Brain microvascular endothelial cell (primary cell): Measurements from ENCODE around the gene YWHAB.

Experiments used
- DNase-seq: peaks from one replicate; pipeline ENCODE4 v3.0.0-alpha.2; 2020
- H3K27ac ChIP-seq: fragments of 250-450 bp; sonication (Bioruptor Pico); 2 replicates; pipeline ENCODE4 v1.5.1; 2020; ENCODE audit warnings: mild to moderate bottlenecking, moderate library complexity
- H3K27me3 ChIP-seq: fragments of 250-450 bp; sonication (Bioruptor Pico); replicated peaks from 2 replicates; pipeline ENCODE4 v1.5.1; 2020; ENCODE audit warnings: mild to moderate bottlenecking
- H3K36me3 ChIP-seq: fragments of 250-450 bp; sonication (Bioruptor Pico); replicated peaks from 2 replicates; pipeline ENCODE4 v1.5.1; 2020; ENCODE audit warnings: mild to moderate bottlenecking
- H3K4me3 ChIP-seq: 2 replicates; pipeline ENCODE4 v1.5.1; 2011; ENCODE audit warnings: low read depth, mild to moderate bottlenecking, control low read depth, low read length, moderate library complexity
- in situ Hi-C: cut with HindIII; loops from 2 replicates; pipeline ENCODE4 v1.10.0; 2017; ENCODE audit warnings: low sequenced_read_pairs, low pct_ligation_motif_present
- TF ChIP-seq, protein P1 (sequence below): IDR thresholded peaks from 2 replicates; pipeline ENCODE4 v1.5.1; 2011; ENCODE audit warnings: low read depth, mild to moderate bottlenecking, moderate library complexity, low read length, control low read depth, inconsistent platforms; ENCODE audit errors: missing control alignments

The YWHAB gene

DNA sequence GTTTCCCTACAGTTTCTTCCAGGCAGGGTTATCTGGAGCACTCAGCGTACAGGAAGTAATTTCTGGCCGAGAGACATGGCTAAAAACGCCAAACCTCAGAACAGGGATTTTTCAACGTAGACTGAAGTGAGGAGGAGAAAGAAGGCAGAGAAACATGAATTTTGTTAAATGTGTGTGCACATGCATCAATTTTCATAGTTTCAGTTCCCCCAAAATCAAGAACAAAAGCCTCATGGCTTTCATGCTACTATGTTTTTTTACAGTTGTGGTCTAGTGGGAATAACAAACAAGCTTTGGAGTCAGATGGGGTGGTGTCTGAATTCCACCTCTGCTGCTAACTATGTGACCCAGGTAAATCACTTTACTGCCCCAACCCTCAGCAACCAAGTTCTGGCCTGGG is 69.8 kb downstream of the YWHAB start:
- Histone ChIP-seq H3K36me3 (peaks cover 62% of the 10 kb centered on the region), H3K27ac (no peak overlapping the region), H3K27me3 (no peaks in the 10 kb centered on the region), H3K4me3 (no peak overlapping the region)
- in situ Hi-C loops, result no loop called here
- TF ChIP-seq, protein P1, sequence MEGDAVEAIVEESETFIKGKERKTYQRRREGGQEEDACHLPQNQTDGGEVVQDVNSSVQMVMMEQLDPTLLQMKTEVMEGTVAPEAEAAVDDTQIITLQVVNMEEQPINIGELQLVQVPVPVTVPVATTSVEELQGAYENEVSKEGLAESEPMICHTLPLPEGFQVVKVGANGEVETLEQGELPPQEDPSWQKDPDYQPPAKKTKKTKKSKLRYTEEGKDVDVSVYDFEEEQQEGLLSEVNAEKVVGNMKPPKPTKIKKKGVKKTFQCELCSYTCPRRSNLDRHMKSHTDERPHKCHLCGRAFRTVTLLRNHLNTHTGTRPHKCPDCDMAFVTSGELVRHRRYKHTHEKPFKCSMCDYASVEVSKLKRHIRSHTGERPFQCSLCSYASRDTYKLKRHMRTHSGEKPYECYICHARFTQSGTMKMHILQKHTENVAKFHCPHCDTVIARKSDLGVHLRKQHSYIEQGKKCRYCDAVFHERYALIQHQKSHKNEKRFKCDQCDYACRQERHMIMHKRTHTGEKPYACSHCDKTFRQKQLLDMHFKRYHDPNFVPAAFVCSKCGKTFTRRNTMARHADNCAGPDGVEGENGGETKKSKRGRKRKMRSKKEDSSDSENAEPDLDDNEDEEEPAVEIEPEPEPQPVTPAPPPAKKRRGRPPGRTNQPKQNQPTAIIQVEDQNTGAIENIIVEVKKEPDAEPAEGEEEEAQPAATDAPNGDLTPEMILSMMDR, result no peak
- no peak for DNase-seq

DNA sequence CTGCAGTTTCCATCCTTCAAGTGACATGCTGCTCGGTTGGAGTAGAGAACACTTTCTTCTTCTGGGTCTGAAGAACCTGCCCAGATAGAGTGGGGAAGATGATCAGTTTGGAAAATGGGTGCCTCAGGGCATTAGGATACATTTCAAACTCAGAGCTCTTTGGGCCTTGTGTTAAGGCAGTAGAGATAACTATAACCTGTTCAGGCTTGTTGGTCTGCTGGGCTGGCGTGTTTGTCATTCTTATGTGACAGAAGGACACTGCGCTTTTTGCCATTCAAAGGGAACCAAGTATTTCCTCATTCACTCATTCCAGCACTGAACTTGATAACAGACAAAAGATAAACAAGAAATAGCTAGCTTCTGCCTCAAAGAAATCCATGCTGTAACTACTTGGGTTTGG is 70.9 kb downstream of the YWHAB start:
- TF ChIP-seq, protein P1, result no peak
- peaks cover 50% of the 10 kb centered on the region for H3K36me3 ChIP-seq
- in situ Hi-C loops, result no loop called here
- no peak overlapping the region for H3K27ac ChIP-seq
- H3K27me3 ChIP-seq, result no peaks in the 10 kb centered on the region
- H3K4me3 ChIP-seq, result no peak overlapping the region
- DNase-seq, result no peak
